Measurements from ENCODE around the gene PPL.

DNA sequence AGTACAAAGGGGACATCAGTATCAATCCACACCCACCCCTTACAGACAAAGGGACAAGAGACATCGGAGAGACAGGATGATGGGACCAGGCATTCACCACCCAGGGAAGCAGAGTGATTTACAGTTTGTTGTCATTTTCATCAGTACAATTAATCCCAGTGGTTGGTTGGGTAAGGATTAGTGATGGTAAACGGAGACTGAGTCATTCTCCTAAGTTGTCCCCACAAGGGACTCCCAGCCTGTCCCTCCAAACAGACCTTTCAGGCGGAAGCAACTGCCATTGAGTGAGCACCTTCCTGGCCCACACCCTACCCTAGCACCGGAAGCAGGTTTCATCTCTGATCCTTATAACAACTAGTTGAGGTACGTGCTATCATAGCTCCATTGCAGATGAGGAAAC, 11.2 kb downstream of the PPL start:
- no peak for TF ChIP-seq SP2 (tag by site-specific recombination; IDR thresholded peaks at IDR 0.05)
- TF ChIP-seq, protein P1, sequence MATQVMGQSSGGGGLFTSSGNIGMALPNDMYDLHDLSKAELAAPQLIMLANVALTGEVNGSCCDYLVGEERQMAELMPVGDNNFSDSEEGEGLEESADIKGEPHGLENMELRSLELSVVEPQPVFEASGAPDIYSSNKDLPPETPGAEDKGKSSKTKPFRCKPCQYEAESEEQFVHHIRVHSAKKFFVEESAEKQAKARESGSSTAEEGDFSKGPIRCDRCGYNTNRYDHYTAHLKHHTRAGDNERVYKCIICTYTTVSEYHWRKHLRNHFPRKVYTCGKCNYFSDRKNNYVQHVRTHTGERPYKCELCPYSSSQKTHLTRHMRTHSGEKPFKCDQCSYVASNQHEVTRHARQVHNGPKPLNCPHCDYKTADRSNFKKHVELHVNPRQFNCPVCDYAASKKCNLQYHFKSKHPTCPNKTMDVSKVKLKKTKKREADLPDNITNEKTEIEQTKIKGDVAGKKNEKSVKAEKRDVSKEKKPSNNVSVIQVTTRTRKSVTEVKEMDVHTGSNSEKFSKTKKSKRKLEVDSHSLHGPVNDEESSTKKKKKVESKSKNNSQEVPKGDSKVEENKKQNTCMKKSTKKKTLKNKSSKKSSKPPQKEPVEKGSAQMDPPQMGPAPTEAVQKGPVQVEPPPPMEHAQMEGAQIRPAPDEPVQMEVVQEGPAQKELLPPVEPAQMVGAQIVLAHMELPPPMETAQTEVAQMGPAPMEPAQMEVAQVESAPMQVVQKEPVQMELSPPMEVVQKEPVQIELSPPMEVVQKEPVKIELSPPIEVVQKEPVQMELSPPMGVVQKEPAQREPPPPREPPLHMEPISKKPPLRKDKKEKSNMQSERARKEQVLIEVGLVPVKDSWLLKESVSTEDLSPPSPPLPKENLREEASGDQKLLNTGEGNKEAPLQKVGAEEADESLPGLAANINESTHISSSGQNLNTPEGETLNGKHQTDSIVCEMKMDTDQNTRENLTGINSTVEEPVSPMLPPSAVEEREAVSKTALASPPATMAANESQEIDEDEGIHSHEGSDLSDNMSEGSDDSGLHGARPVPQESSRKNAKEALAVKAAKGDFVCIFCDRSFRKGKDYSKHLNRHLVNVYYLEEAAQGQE (tag by site-specific recombination; IDR thresholded peaks at IDR 0.05) = no peak
- TF ChIP-seq, protein P2, sequence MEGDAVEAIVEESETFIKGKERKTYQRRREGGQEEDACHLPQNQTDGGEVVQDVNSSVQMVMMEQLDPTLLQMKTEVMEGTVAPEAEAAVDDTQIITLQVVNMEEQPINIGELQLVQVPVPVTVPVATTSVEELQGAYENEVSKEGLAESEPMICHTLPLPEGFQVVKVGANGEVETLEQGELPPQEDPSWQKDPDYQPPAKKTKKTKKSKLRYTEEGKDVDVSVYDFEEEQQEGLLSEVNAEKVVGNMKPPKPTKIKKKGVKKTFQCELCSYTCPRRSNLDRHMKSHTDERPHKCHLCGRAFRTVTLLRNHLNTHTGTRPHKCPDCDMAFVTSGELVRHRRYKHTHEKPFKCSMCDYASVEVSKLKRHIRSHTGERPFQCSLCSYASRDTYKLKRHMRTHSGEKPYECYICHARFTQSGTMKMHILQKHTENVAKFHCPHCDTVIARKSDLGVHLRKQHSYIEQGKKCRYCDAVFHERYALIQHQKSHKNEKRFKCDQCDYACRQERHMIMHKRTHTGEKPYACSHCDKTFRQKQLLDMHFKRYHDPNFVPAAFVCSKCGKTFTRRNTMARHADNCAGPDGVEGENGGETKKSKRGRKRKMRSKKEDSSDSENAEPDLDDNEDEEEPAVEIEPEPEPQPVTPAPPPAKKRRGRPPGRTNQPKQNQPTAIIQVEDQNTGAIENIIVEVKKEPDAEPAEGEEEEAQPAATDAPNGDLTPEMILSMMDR (tag by site-specific recombination; IDR thresholded peaks at IDR 0.05) = no peak
- TF ChIP-seq ZNF350 (tag by site-specific recombination; IDR thresholded peaks at IDR 0.05) = no peak
- TF ChIP-seq ZNF747 (tag by site-specific recombination; IDR thresholded peaks at IDR 0.05) = no peak

Data from HEK293 (cell line).